ENCODE data around the gene ENTPD2.

- TF ChIP-seq FOXM1 (IDR thresholded peaks at IDR 0.05; ENCODE audit: borderline replicate concordance) (no peak), CTBP1 (IDR thresholded peaks at IDR 0.05; ENCODE audit: borderline replicate concordance) (no peak), PKNOX1 (IDR thresholded peaks at IDR 0.05) (no peak), L3MBTL2 (conservative IDR thresholded peaks at IDR 0.05) (no peak), BHLHE40 (IDR thresholded peaks at IDR 0.05; ENCODE audit: borderline replicate concordance) (no peak), SP1 (IDR thresholded peaks at IDR 0.05) (no peak)
Measured at GRCh38 chr9:137079401-137079787, 25.5 kb upstream of the ENTPD2 start.

All from HEK293T (cell line).